Trophoblast cell (in vitro differentiated cells and primary cell): ENCODE measurements around the gene TMEM198.
A peak's percentile ranks its signal among the peaks of the same experiment; 100 is the strongest.

Experiments
- DNase-seq, 2 donors: peaks; one replicate each; pipeline ENCODE4 v3.0.0-alpha.2; 2016
- H2AFZ ChIP-seq: 2 replicates; pipeline ENCODE4 v1.6.1; 2013; ENCODE audit warnings: low read length, moderate library complexity, mild to moderate bottlenecking; ENCODE audit not compliant: insufficient read depth, poor library complexity
- H2AK5ac ChIP-seq: 2 replicates; pipeline ENCODE4 v1.6.1; 2013; ENCODE audit warnings: mild to moderate bottlenecking, low read length
- H2BK120ac ChIP-seq: 2 replicates; pipeline ENCODE4 v1.6.1; 2013; ENCODE audit warnings: low read length, mild to moderate bottlenecking, moderate library complexity; ENCODE audit not compliant: insufficient read depth, poor library complexity
- H2BK12ac ChIP-seq: 2 replicates; pipeline ENCODE4 v1.6.1; 2013; ENCODE audit warnings: mild to moderate bottlenecking, low read length, moderate library complexity
- H2BK5ac ChIP-seq: 2 replicates; pipeline ENCODE4 v1.6.1; 2013; ENCODE audit warnings: low read length, low read depth, moderate library complexity, mild to moderate bottlenecking; ENCODE audit not compliant: poor library complexity
- H3K14ac ChIP-seq: 2 replicates; pipeline ENCODE4 v1.6.1; 2013; ENCODE audit warnings: mild to moderate bottlenecking, low read length
- H3K18ac ChIP-seq: 2 replicates; pipeline ENCODE4 v1.6.1; 2013; ENCODE audit warnings: mild to moderate bottlenecking, low read length
- H3K23ac ChIP-seq: 2 replicates; pipeline ENCODE4 v1.6.1; 2013; ENCODE audit warnings: low read length
- H3K27ac ChIP-seq: 2 replicates; pipeline ENCODE4 v1.5.1; 2013; ENCODE audit warnings: low read depth, mild to moderate bottlenecking, inconsistent platforms, low read length, moderate library complexity
- H3K27me3 ChIP-seq: 2 replicates; pipeline ENCODE4 v1.6.1; 2013; ENCODE audit warnings: inconsistent platforms, mild to moderate bottlenecking, low read length, moderate library complexity; ENCODE audit not compliant: insufficient read depth
- H3K36me3 ChIP-seq, 2 experiments: 1 replicate in 1 of 2; 2 replicates in 1 of 2; pipeline ENCODE4 v1.6.1; 2013; ENCODE audit warnings: low read length in 2 of 2, mild to moderate bottlenecking in 2 of 2, moderate library complexity in 1 of 2; ENCODE audit not compliant: insufficient read depth in 2 of 2, control insufficient read depth in 1 of 2
- H3K4ac ChIP-seq: 2 replicates; pipeline ENCODE4 v1.6.1; 2013; ENCODE audit warnings: low read depth, mild to moderate bottlenecking, low read length, moderate library complexity
- H3K4me1 ChIP-seq, 2 experiments: 1 replicate in 1 of 2; 2 replicates in 1 of 2; pipeline ENCODE4 v1.6.1; 2013; ENCODE audit warnings: low read length in 2 of 2, mild to moderate bottlenecking in 2 of 2, moderate library complexity in 1 of 2; ENCODE audit not compliant: insufficient read depth in 2 of 2, control insufficient read depth in 1 of 2
- H3K4me2 ChIP-seq: 2 replicates; pipeline ENCODE4 v1.6.1; 2013; ENCODE audit warnings: inconsistent platforms, mild to moderate bottlenecking, low read length, moderate library complexity
- H3K4me3 ChIP-seq: 2 replicates; pipeline ENCODE4 v1.5.1; 2013; ENCODE audit warnings: mild to moderate bottlenecking, low read depth, low read length, inconsistent platforms
- H3K79me1 ChIP-seq: one replicate; pipeline ENCODE4 v1.6.1; 2013; ENCODE audit warnings: low read length
- H3K79me2 ChIP-seq: 2 replicates; pipeline ENCODE4 v1.6.1; 2013; ENCODE audit warnings: low read length, mild to moderate bottlenecking; ENCODE audit not compliant: control insufficient read depth, insufficient read depth, poor library complexity
- H3K9ac ChIP-seq: 2 replicates; pipeline ENCODE4 v1.6.1; 2013; ENCODE audit warnings: mild to moderate bottlenecking, low read length
- H3K9me3 ChIP-seq: 2 replicates; pipeline ENCODE4 v1.6.1; 2013; ENCODE audit warnings: low read depth, mild to moderate bottlenecking, control low read depth, inconsistent platforms, low read length; ENCODE audit not compliant: insufficient read depth
- H4K12ac ChIP-seq: 2 replicates; pipeline ENCODE4 v1.6.1; 2013; ENCODE audit warnings: low read depth, mild to moderate bottlenecking, low read length, moderate library complexity
- H4K8ac ChIP-seq: 2 replicates; pipeline ENCODE4 v1.6.1; 2013; ENCODE audit warnings: low read depth, mild to moderate bottlenecking, low read length, moderate library complexity
- H4K91ac ChIP-seq: one replicate; pipeline ENCODE4 v1.6.1; 2013; ENCODE audit warnings: low read depth, mild to moderate bottlenecking, low read length, moderate library complexity
- WGBS: extraction: QIAGEN DNeasy Blood & Tissue Kit; methylation state at CpG from one replicate; pipeline ENCODE4 v1.1.7; 2013; ENCODE audit warnings: missing lambda C conversion rate; ENCODE audit not compliant: insufficient read length, insufficient coverage; ENCODE audit errors: extremely low coverage; 5-methylcytosine and 5-hydroxymethylcytosine counted together

The TMEM198 gene

DNA sequence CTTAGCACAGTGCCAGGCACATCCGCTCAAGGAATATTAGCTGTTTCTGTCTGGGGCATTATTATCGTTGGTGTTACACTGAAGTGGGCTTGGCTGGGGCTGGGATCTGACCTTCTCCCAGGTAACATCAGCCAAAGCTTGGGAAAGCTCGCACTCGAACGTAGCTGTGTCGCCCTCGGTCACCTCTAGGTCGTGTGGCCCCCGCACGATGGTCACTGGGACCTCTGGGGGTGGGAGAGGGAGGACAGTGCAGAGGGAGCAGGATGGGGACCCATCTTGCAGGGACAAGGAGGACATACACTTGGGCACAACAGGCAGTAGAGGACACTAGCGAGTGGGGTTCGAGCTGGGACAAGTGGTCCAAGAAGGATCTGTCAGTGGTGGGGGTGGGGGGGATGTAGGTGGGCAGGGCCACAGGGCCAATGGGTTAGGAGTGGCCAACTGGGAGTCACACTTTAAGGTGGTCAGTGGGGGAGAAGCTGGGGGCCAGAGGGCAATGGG, 9.7 kb downstream of the TMEM198 start:
- Histone ChIP-seq H3K27ac (no peak overlapping the region), H3K18ac (no peak overlapping the region), H2BK120ac (no peak overlapping the region), H3K27me3 (no peaks in the 10 kb centered on the region), H3K79me1 (peaks cover 2% of the 10 kb centered on the region), H2BK5ac (no peak overlapping the region), H3K36me3 (peaks cover 32 to 37% of the 10 kb centered on the region in 2 experiments), H3K23ac (no peak overlapping the region), H2BK12ac (no peak overlapping the region), H3K79me2 (no peaks in the 10 kb centered on the region), H2AK5ac (no peak overlapping the region), H4K12ac (no peak overlapping the region), H3K4me3 (no peak overlapping the region), H4K91ac (no peak overlapping the region), H3K4me2 (no peak overlapping the region), H4K8ac (no peak overlapping the region), H3K4me1 (peaks cover 12 to 13% of the 10 kb centered on the region in 2 experiments), H2AFZ (no peak overlapping the region), H3K9ac (no peak overlapping the region), H3K14ac (no peak overlapping the region), H3K9me3 (no peaks in the 10 kb centered on the region), H3K4ac (no peak overlapping the region)
- DNase-seq = no peak
- no CpG with 5 or more reads among the region's 12 CpGs for WGBS

- Histone ChIP-seq H3K18ac (no peak overlapping the region), H3K36me3 (peaks cover 36 to 44% of the 10 kb centered on the region in 2 experiments), H3K9ac (no peak overlapping the region), H3K27me3 (no peaks in the 10 kb centered on the region), H3K14ac (no peak overlapping the region), H4K12ac (no peak overlapping the region), H3K27ac (no peak overlapping the region), H2BK5ac (no peak overlapping the region), H3K23ac (no peak overlapping the region), H2AK5ac (no peak overlapping the region), H3K4me1 (peaks cover 12 to 13% of the 10 kb centered on the region in 2 experiments), H2BK120ac (no peak overlapping the region), H3K79me1 (peaks cover 2% of the 10 kb centered on the region), H3K4me3 (no peak overlapping the region), H3K4me2 (no peak overlapping the region), H4K91ac (no peak overlapping the region), H2BK12ac (no peak overlapping the region), H3K9me3 (no peaks in the 10 kb centered on the region), H4K8ac (no peak overlapping the region), H3K4ac (no peak overlapping the region), H2AFZ (no peak overlapping the region), H3K79me2 (no peaks in the 10 kb centered on the region)
- no peak for DNase-seq
- WGBS = no CpG with 5 or more reads among the region's 15 CpGs
These were observed 10.5 kb downstream of the TMEM198 start for GRCh38 chr2:219554350-219554749.

DNA sequence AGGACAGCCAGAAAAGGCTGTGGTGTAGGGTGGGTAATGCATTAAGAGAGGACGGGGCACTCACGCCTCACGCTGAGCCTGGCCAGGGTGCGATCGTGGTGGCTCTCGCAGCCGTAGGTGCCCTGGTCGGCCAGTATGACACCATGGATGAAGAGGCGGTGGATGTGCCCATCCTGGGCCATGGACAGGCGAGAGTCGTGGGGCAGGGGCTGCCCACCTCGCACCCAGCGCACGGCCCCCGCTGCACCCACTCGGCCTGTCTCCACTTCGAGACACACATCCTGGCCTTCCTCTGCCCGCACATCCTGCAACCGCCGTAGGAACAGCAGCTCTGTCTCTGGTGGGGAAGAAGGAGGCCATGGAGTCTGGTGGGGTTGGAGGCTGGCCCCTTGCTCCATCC, 12.1 kb downstream of the TMEM198 start:
- no peak overlapping the region for H2BK12ac ChIP-seq
- H3K18ac ChIP-seq = no peak overlapping the region
- DNase-seq = no peak
- H3K36me3 ChIP-seq = peaks cover 37 to 46% of the 10 kb centered on the region in 2 experiments
- peaks cover 6% of the 10 kb centered on the region for H3K79me1 ChIP-seq
- peaks cover 17% of the 10 kb centered on the region in 2 experiments for H3K4me1 ChIP-seq
- no peak overlapping the region for H2BK120ac ChIP-seq
- H3K27ac ChIP-seq = no peak overlapping the region
- no peaks in the 10 kb centered on the region for H3K79me2 ChIP-seq
- H3K9me3 ChIP-seq = no peaks in the 10 kb centered on the region
- no peak overlapping the region for H4K91ac ChIP-seq
- H3K4me2 ChIP-seq = no peak overlapping the region
- H2BK5ac ChIP-seq = no peak overlapping the region
- H2AFZ ChIP-seq = no peak overlapping the region
- no peak overlapping the region for H4K12ac ChIP-seq
- WGBS = no CpG with 5 or more reads among the region's 20 CpGs
- H3K9ac ChIP-seq = no peak overlapping the region
- H3K4me3 ChIP-seq = no peak overlapping the region
- H4K8ac ChIP-seq = no peak overlapping the region
- H3K14ac ChIP-seq = no peak overlapping the region
- no peak overlapping the region for H2AK5ac ChIP-seq
- H3K23ac ChIP-seq = no peak overlapping the region
- no peak overlapping the region for H3K4ac ChIP-seq
- no peaks in the 10 kb centered on the region for H3K27me3 ChIP-seq

DNA sequence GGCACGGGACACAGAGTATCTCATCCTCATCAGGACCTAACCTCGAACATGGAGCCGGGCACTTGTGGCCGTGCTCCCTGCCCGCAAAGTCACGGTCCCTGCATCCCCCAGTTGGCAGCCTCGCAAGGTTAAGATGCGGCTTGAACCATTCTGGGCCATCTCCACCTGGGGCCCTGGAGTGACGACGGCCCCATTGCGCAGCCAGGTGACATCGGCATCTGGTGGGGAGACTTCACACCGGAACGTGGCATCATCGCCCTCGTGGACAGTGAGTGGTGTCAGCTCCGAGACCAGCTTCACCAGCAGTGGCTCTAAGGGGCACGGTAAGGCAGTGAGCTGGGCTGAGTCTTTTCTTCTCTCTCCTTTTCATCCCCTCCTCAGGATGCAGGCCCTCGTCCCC, 12.6 kb downstream of the TMEM198 start:
- H3K14ac ChIP-seq = no peak overlapping the region
- H3K23ac ChIP-seq = no peak overlapping the region
- H2BK120ac ChIP-seq = no peak overlapping the region
- H3K4ac ChIP-seq = no peak overlapping the region
- H2AK5ac ChIP-seq = no peak overlapping the region
- no peak overlapping the region for H4K91ac ChIP-seq
- H3K79me2 ChIP-seq = no peaks in the 10 kb centered on the region
- H3K9me3 ChIP-seq = no peaks in the 10 kb centered on the region
- H4K12ac ChIP-seq = no peak overlapping the region
- no peak overlapping the region for H3K27ac ChIP-seq
- DNase-seq = no peak
- no peak overlapping the region for H4K8ac ChIP-seq
- no peak overlapping the region for H2BK12ac ChIP-seq
- H2BK5ac ChIP-seq = no peak overlapping the region
- H2AFZ ChIP-seq = no peak overlapping the region
- peaks cover 17 to 20% of the 10 kb centered on the region in 2 experiments for H3K4me1 ChIP-seq
- peaks cover 9% of the 10 kb centered on the region for H3K79me1 ChIP-seq
- peak overlapping the region; percentile 16 for H3K4me3 ChIP-seq
- H3K4me2 ChIP-seq = no peak overlapping the region
- no CpG with 5 or more reads among the region's 19 CpGs for WGBS
- no peak overlapping the region for H3K18ac ChIP-seq
- peaks cover 39 to 47% of the 10 kb centered on the region in 2 experiments for H3K36me3 ChIP-seq
- H3K27me3 ChIP-seq = no peaks in the 10 kb centered on the region
- H3K9ac ChIP-seq = no peak overlapping the region
